ENCODE results near the gene COL4A4.

Gene COL4A4

GRCh38 chr2:227161947-227162346 is 2.1 kb downstream of the COL4A4 start:
- ATAC-seq (ENCODE audit: insufficient read depth, low read depth): no peak

DNA sequence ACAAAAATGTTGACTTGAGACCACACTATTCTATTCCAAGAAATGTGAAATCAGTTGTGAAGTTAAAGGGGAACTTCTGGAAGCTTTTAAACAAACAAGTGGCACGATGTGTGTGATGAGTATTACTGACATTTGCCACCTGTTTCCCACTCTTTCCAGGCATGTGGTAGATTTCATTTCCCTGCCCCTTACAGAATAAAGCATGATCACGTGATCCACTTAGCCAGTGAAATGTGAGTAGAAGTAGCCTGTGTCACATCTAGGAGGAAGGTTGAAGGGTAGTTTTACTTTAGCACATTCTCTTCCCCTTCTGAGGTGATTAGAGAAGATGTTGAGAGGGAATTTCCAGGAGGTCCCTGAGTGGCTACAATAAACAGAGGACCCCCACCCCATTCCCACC is 3.8 kb downstream of the COL4A4 start:
- Histone ChIP-seq H3K4me3 (ENCODE audit: low read depth in 1 of 2, low read length in 2 of 2) (no peak overlapping the region), H3K4me2 (ENCODE audit: insufficient read depth, low read length) (no peak overlapping the region), H3K9me3 (ENCODE audit: insufficient read depth, low read length, severe bottlenecking) (no peaks in the 10 kb centered on the region), H3K9ac (ENCODE audit: low read depth, low read length) (no peak overlapping the region), H3K4me1 (ENCODE audit: insufficient read depth, low read length) (no peaks in the 10 kb centered on the region), H4K20me1 (ENCODE audit: insufficient read depth, low read length) (no peaks in the 10 kb centered on the region), H3K27ac (ENCODE audit: low read length) (no peak overlapping the region), H2AFZ (ENCODE audit: low read depth, low read length) (no peak overlapping the region), H3K79me2 (ENCODE audit: insufficient read depth, low read length) (no peaks in the 10 kb centered on the region), H3K27me3 (ENCODE audit: insufficient read depth, low read length, poor library complexity) (no peaks in the 10 kb centered on the region), H3K36me3 (ENCODE audit: insufficient read depth, low read length) (no peaks in the 10 kb centered on the region)
- TF ChIP-seq, protein P1, sequence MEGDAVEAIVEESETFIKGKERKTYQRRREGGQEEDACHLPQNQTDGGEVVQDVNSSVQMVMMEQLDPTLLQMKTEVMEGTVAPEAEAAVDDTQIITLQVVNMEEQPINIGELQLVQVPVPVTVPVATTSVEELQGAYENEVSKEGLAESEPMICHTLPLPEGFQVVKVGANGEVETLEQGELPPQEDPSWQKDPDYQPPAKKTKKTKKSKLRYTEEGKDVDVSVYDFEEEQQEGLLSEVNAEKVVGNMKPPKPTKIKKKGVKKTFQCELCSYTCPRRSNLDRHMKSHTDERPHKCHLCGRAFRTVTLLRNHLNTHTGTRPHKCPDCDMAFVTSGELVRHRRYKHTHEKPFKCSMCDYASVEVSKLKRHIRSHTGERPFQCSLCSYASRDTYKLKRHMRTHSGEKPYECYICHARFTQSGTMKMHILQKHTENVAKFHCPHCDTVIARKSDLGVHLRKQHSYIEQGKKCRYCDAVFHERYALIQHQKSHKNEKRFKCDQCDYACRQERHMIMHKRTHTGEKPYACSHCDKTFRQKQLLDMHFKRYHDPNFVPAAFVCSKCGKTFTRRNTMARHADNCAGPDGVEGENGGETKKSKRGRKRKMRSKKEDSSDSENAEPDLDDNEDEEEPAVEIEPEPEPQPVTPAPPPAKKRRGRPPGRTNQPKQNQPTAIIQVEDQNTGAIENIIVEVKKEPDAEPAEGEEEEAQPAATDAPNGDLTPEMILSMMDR (IDR thresholded peaks at IDR 0.05; ENCODE audit: borderline replicate concordance, extremely low read depth, low read length, poor library complexity, severe bottlenecking): no peak
- no peak for TF ChIP-seq EZH2 (IDR thresholded peaks at IDR 0.05; ENCODE audit: borderline replicate concordance, low read depth, low read length, severe bottlenecking)
- DNase-seq: no peak
- ATAC-seq (ENCODE audit: insufficient read depth, low read depth): no peak

More at GRCh38 chr2:227161947-227162346, 2.1 kb downstream of the COL4A4 start:
- Histone ChIP-seq H3K4me1 (ENCODE audit: insufficient read depth, low read length) (no peaks in the 10 kb centered on the region), H3K36me3 (ENCODE audit: insufficient read depth, low read length) (no peaks in the 10 kb centered on the region), H3K79me2 (ENCODE audit: insufficient read depth, low read length) (no peaks in the 10 kb centered on the region), H3K27me3 (ENCODE audit: insufficient read depth, low read length, poor library complexity) (no peaks in the 10 kb centered on the region), H3K27ac (ENCODE audit: low read length) (no peak overlapping the region), H4K20me1 (ENCODE audit: insufficient read depth, low read length) (no peaks in the 10 kb centered on the region), H3K4me2 (ENCODE audit: insufficient read depth, low read length) (no peak overlapping the region), H2AFZ (ENCODE audit: low read depth, low read length) (no peak overlapping the region), H3K9ac (ENCODE audit: low read depth, low read length) (no peak overlapping the region), H3K4me3 (ENCODE audit: low read depth in 1 of 2, low read length in 2 of 2) (no peak overlapping the region), H3K9me3 (ENCODE audit: insufficient read depth, low read length, severe bottlenecking) (no peaks in the 10 kb centered on the region)
- TF ChIP-seq, protein P1 (IDR thresholded peaks at IDR 0.05; ENCODE audit: borderline replicate concordance, extremely low read depth, low read length, poor library complexity, severe bottlenecking): no peak
- TF ChIP-seq EZH2 (IDR thresholded peaks at IDR 0.05; ENCODE audit: borderline replicate concordance, low read depth, low read length, severe bottlenecking): no peak
- DNase-seq: no peak

DNA sequence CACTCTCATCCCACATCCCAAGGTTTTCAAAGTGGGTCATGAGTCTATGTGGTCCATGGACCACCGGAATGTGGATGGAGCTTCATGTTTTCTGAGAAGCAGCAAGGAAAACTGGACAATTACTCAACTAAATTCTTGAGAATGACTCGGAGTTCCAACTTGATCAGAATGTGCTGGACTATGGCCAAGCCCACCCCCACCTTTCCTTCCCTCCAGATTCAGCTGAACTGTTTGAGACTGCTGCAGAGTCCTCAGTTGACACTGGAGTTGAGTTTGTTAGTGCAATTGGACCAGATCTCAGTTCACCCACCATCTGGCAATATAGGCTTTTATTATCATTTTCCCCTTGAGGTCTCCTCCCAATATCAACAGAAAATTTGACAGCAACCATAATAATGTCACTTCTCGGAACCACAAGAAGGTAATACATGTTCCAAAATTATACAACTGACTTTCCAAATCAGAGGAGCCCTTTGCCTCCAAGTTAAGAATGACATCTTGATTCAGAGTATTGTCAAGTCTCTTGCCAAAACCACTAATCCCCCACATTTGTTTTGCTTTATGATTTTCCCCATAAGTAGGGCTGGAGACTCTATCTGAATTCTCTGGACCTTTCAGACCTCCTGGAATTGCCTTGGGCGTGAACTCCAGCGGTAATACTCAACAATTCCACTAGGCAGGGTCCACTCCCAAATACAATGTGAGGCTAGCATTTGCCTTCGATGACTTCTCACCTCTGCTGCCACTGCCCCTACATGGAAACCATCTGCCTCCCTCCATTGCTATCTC is 8.8 kb downstream of the COL4A4 start:
- Histone ChIP-seq H3K27me3 (ENCODE audit: insufficient read depth, low read length, poor library complexity) (no peaks in the 10 kb centered on the region), H3K9ac (ENCODE audit: low read depth, low read length) (no peak overlapping the region), H3K27ac (ENCODE audit: low read length) (no peak overlapping the region), H3K4me3 (ENCODE audit: low read depth in 1 of 2, low read length in 2 of 2) (no peak overlapping the region), H2AFZ (ENCODE audit: low read depth, low read length) (no peak overlapping the region), H3K4me1 (ENCODE audit: insufficient read depth, low read length) (no peaks in the 10 kb centered on the region), H3K9me3 (ENCODE audit: insufficient read depth, low read length, severe bottlenecking) (no peaks in the 10 kb centered on the region), H4K20me1 (ENCODE audit: insufficient read depth, low read length) (no peaks in the 10 kb centered on the region), H3K36me3 (ENCODE audit: insufficient read depth, low read length) (no peaks in the 10 kb centered on the region), H3K4me2 (ENCODE audit: insufficient read depth, low read length) (no peak overlapping the region), H3K79me2 (ENCODE audit: insufficient read depth, low read length) (no peaks in the 10 kb centered on the region)
- TF ChIP-seq EZH2 (IDR thresholded peaks at IDR 0.05; ENCODE audit: borderline replicate concordance, low read depth, low read length, severe bottlenecking): no peak
- ATAC-seq (ENCODE audit: insufficient read depth, low read depth) (no peak), DNase-seq (no peak)

DNA sequence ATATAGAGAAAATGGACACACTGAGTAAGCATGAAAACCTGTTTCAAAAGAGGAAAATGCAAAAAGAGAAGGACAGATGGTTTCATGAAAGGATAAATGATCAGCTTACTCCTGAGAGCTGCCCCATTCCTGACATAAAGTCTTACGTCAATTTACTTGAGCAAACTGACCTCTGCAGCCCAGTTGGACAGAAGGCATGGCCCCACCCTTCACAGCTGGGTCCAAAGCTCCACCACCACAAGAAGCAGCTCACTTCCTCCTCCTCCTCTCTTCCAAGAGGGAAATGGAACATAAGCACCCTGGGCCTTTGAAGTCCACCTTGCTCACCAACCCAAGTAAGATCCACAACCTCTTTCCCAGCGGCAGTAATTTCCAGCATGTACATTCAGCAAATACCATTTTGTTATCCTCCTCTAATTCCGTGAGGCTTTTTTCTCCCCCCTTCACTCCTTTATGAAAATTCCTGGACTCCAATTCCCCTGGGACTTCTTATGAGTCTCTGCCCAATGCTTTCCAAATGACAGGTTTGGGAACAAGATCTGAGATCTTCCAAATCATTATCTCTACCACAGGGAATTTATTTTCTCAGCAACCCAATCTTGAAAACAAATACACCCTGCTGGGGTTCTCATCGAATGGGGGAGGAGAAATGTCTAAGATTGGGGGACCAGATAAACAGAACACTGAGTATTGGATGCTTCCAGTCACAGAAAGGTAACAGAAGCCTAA is 10.1 kb downstream of the COL4A4 start:
- ATAC-seq (ENCODE audit: insufficient read depth, low read depth) (no peak), DNase-seq (no peak)
- Histone ChIP-seq H3K27ac (ENCODE audit: low read length) (no peak overlapping the region), H4K20me1 (ENCODE audit: insufficient read depth, low read length) (no peaks in the 10 kb centered on the region), H3K79me2 (ENCODE audit: insufficient read depth, low read length) (no peaks in the 10 kb centered on the region), H3K9me3 (ENCODE audit: insufficient read depth, low read length, severe bottlenecking) (no peaks in the 10 kb centered on the region), H3K4me3 (ENCODE audit: low read depth in 1 of 2, low read length in 2 of 2) (no peak overlapping the region), H3K27me3 (ENCODE audit: insufficient read depth, low read length, poor library complexity) (no peaks in the 10 kb centered on the region), H3K9ac (ENCODE audit: low read depth, low read length) (no peak overlapping the region), H2AFZ (ENCODE audit: low read depth, low read length) (no peak overlapping the region), H3K4me2 (ENCODE audit: insufficient read depth, low read length) (no peak overlapping the region), H3K36me3 (ENCODE audit: insufficient read depth, low read length) (no peaks in the 10 kb centered on the region), H3K4me1 (ENCODE audit: insufficient read depth, low read length) (no peaks in the 10 kb centered on the region)
- no peak for TF ChIP-seq EZH2 (IDR thresholded peaks at IDR 0.05; ENCODE audit: borderline replicate concordance, low read depth, low read length, severe bottlenecking)
- TF ChIP-seq, protein P1 (IDR thresholded peaks at IDR 0.05; ENCODE audit: borderline replicate concordance, extremely low read depth, low read length, poor library complexity, severe bottlenecking): no peak

All from DND-41 (cell line).